GM18502 (cell line): ENCODE results near the gene LRRC3C.
"Not testable (repeated sequence)": the region's sequence is repeated elsewhere in the genome, so short reads cannot be mapped to it uniquely, and the experiment has no call there.

Source experiments
- ATAC-seq: cut with Tn5 transposase; IDR thresholded peaks from one replicate; pipeline ENCODE4 v1.9.1; 2021; ENCODE audit warnings: mild to moderate bottlenecking; ENCODE audit not compliant: unreplicated experiment, poor library complexity

LRRC3C gene

DNA sequence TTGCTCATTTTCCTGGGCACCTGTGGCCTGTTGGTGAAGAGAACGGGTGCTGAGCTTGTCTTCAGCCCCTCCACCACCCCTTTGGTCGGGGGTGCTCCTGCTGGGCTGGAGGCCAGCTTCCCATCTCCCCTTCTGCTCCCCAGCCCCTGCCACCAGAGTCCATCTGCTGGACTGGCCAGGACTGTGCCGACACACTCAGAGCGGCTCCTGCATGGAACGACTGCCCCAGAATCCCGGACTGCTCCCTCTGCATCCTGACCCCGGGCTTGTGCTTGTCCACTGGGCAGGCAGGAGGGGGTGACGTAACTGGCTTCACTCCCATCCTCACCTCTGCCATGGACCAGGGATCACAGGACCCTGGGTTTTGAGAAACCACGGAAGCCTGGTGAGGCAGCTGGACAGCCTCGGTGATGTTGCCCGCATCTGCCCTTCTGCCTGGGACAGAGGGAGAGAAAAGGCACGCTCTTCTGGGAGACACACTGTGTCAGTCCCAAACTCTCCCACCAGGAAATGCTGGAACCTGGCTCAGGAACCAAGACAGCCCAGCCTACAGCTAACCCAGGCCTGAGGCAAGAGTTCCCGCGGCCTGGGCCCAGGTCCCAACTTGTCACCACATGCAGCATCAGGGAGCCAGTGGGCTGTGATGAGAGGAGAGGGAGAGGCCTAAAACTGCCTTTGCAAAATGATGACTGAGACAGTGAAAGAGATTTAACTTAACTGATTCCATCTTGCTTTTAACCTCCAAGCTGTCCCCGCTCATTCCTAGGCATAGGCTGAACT, 19.2 kb downstream of the LRRC3C start:
- no peak for ATAC-seq

DNA sequence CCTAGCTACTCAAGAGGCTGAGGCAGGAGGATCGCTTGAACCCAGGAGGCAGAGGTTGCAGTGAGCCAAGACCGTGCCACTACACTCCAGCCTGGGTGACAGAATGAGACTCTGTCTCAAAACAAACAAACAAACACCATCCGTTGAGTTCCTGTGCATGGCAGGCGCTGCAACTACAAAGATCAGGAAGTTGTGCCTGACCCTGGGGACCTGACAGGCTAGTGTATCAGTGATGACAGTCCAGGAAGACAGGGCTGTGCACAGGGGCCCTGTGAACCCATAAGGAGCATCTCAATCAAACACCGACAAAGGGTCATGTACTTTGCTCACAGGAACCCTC, 20.9 kb downstream of the LRRC3C start:
- ATAC-seq = not testable (repeated sequence)

DNA sequence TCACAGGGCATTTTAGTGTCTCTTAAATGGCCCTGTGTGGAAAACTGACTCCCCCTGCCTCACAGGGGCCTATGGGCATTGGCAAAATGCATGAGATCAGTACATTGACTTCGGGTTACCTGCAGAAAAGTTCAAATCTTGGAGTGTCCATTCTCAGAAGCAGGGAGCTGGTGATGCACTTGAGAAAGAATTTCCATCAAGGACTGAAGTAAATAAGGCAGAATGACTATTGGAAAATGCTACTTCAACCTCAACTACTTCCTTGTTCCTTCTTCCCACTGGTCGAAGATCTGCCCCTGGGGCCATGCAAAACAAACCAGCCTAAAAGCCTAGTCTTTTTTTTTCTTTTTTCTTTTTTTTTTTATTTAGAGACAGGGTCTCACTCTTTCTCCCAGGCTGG, 21.5 kb downstream of the LRRC3C start:
- ATAC-seq = no peak

DNA sequence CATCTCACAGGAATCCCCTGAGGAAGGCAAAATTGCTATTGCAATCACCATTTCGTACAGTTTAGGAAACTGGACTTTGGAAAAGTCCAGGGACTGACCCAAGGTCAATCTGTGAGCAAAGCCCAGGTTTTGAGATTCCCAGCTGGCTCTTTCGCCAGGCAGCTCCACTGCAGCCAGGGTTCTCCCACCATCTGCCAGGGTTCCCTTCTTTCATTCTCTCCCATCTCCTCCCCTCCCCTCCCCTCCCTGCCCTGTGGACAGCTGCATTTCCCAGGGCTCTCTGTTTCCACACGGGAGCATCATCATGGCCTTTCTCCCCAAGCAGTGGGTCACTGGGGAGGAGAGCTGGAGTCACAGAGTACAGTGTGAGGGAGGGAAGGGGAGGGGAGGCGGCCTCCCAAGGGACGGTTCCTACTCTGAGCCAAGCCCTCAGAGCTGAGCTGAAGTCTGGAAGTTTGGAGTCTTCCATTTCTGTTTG, 23.4 kb downstream of the LRRC3C start:
- ATAC-seq = no peak

DNA sequence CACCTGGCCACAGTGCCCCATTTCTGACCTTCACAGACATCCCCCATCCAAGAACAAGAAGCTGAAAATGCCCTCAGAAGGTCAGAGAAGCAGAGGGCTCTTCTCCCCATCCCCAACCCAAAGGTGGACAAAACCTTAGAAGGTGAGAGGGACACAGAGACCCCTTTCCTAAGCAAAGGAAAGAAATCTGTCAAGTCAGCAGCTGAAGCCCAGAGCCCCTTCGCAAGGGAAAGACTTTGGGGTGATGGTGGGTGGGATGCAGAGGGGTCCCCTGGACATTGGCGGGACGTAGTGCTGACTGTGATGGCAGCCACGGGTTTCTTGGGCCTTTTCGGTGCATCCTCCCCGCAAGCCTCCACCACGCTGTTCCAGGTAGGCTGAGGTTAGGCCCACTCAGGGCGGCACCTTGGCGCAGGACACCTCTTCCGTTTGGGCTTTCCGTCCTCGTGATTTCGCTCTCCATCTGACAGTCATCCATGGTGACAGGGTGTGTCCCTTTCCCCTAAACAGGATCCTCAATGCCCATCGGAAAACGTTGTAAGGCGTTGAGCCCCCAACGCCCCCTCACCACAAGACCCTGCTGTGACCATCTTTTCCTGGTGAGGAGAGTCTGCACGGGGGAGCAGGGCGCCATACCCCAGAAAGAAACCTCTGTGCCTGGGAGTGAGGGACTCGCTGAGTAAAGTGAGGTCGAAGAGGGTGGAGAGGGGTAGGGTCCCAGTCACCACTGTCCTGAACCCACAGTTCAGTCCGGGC, 24.6 kb downstream of the LRRC3C start:
- no peak for ATAC-seq

DNA sequence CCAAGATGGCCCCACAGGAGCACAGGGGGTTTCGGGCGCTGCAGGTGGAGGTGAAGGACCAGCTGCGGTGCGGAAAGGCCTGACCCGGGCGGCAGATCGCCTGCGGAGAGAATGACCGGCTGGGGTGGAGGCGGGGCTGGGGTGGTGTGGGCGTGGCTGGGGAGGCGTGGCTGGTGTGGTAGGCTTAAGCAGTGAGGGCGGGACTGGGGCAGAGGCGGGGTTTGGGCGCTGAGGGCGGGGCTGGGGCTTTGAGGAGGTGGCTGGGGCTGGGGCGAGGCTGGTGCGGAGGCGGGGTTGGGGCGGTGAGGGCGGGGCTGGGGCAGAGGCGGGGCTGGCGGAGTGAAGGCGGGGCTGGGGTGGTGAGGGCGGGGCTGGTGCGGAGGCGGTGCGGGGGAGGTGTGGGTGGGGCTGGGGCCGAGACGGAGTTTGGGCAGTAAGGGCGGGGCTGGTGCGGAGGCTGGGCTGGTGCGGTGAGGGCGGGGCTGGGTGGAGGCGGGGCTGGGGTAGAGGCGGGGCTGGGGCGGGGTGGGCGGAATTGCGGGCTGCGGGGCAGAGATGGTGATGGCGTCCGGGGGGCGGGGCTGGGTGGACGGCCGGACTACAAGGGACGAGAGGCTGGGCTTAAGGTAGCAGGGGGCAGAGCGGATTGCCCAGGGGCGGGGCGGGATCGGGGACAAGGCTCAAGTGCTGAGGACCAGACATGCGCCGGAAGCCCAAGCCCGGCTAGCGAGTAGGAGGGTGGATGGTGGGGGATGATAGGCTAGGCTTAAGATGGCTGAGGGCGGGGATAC, 25.3 kb downstream of the LRRC3C start:
- peak; percentile 80 for ATAC-seq

DNA sequence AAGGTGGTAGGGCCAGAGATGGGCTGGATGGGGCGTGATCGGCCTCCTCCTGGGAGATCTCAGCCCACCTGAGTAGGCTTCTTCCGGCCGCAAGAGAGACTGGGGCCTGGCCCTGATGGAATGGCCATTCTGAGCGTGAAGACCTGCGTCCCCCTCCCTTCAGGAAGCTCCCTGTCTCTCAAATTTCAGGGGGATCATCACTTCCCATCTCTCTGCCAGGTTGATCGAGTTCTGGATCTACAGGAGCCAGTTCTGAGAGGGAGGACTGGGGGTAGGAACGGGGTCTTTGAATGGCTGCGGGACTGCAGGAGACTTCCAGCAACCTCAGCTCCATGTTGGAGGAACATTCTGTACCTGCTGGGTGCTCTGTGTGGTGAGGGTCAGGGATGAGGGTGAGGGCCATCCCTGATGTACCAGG, 25.9 kb downstream of the LRRC3C start:
- ATAC-seq = no peak

DNA sequence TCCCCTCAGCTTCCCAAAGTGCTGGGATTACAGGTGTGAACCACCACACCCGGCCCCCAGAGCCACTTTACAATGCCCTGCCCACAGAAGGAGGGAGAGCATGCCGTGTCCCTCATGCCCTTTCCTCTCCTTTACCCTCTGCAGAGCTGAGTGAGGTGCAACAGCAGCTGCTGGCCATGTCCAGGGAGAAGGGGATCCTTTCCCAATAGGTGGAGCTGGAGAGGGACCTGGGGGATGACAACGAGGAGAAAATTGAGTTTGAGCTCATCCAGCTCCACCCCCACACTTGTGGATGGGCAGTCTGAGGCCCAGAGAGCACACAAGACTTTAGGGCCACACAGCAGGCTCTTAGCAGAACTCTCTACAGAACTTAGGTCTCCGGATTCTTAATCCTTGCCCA, 27.3 kb downstream of the LRRC3C start:
- no peak for ATAC-seq

DNA sequence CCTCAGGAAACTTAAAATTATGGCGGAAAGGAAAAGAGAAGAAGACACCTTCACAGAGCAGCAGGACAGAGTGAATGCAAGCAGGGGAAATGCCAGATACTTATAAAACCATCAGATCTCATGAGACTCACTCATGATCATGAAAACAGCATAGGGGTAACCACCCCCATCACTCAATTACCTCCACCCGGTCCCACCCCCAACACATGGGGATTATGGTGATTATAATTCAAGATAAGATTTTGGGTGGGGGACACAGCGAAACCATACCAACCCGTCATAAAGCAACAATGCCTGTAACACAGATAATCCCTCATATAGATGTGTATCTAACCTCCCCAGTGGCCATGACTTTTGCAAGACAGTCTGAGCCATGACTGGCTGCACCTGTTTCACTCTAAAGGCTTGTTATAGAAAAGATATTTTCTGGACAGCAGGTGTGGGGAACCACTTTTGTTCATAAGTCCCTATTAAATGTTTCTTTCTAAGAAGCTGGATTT, 28.2 kb downstream of the LRRC3C start:
- ATAC-seq = no peak

DNA sequence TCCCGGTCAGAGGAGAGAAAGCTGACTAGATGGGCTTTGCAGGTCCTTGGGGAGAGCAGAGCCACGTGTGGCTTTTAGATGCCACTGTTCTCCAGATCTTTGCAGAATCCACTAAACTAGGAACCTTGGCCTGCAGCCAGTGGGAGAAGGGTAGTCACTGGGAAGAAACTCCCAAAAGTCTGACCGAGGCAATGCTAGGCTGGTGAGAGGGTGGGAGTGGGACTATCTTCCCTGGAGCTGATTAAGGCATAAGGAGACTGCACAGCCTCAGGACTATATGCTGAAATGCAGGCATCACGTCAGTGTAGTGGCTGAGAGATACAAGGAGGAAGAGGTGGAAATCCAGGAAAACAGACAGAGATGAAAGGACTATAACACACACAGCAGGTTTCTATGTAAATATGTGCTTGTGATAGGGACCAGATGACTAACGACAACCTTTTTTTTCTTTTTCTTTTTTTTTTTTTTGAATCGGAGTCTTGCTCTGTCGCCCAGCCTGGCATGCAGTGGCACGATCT, 33.1 kb downstream of the LRRC3C start:
- no peak for ATAC-seq

DNA sequence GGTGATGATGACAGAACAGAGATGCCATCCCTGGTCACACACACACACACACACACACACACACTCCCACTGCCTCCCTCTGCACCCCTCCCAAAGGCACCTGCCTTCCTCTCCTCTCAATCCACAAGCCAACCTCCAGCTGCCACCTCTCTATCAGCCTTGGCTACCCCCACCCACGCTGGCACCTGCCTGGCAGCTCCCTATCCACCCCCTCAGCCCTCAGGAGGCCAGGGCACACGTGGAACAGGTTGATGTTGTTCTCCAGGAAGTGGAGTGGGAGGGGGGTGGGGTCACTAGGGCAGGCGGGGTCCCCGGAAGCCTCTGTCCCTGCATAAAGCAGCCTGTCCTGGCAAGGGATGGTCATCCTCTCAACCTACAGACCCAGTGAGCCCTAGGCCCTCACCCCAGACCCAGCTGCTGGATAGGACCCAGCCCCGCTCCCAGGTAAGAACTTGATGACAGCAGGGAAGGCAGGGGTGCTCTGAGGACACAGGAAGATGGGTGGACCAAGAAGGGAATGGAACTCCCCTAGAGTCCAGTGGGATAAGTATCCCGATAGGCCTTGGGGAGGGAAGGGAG, 35.2 kb downstream of the LRRC3C start, which contains the start of gene GSDMA:
Gene GSDMA (plus strand): TSS at position 363 of the 579 bp plus-strand sequence. CDS start 2,684 bp downstream, outside the sequence.
- no peak for ATAC-seq

DNA sequence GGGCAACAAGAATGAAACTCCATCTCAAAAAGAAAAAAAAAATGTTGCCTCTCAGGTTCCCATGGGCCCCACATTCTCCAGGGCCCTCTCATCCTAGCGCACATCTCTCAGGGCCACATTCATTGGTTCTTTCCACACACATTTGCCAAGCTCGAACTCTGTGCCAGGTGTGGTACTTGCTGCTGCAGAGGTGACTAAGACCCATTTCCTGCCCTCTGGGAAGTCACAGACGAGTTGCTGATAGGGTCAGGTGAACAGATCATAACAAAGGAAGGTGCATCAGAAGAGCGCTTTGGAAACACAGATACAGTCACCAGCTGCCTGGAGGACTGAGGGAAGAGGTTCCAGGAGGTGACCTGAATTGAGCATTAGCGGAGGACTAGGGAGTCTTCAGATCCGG, 36.3 kb downstream of the LRRC3C start:
- no peak for ATAC-seq

DNA sequence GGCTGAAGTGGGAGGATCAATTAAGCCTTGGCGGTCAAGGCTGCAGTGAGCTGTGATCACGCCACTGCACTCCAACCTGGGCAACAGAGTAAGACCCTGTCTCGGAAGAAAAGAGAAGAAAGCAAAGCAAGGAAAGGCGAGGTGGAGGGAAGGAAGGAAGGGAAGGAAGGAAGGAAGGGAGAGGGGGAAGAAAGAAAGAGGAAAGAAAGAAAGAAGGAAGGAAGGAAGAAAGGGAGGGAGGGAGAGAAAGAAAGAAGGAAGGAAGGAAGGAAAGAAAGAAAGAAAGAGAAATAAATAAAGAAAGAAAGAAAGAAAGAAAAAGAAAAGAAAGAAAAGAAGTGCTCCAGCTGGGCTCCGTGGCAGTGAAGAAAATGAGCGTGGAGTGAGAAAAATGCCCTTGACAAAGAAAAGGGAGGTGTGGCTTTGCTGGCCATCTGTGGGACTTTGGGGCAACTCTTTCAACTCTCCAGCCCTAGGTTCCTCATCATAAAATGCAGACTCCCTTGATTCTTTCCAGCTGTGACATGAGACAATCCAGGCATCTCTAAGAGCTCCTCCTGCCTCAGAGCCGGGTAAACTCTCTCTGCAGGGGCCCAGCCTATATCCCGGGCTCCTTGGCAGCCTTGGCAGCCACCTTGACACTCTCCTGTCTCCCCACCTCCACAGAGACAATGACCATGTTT, 37.6 kb downstream of the LRRC3C start:
- ATAC-seq = no peak

DNA sequence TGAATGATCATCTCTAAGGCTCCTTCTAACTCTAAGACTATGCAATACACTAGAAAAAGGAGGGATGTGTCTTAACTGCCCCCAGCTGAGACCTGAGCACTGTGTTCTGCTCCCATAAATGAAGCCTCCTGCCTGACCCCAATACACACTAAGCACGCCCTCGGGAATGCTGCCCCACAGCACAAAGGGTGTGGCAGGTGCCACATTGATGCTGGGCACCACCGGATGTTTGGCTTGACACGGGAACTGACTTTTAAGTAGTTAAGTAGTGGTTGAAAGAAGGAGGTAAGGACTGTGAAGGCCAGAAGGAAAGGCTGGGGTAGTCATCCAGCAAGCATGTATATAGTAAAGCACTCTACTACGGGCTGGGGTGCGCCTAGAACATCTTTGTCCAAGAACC, 39.2 kb downstream of the LRRC3C start:
- no peak for ATAC-seq

DNA sequence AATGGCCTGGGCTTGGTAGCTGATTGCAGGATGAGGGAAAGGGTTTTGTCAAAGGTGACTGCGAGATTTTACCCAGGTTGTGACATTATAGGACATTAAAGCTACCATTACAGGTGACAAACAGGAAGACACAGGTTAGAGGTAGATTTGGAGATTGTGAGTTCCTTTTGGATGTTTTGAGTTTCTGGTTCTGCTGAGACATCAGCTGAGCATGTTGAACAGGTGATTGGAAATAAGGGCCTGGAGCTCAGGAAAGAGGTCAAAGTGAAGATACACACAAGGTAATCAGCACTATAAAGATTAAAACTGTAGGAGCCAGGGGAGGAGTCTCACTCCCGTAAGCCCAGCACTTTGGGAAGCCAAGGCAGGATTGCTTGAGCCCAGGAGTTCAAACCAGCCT, 41.2 kb downstream of the LRRC3C start:
- no peak for ATAC-seq

DNA sequence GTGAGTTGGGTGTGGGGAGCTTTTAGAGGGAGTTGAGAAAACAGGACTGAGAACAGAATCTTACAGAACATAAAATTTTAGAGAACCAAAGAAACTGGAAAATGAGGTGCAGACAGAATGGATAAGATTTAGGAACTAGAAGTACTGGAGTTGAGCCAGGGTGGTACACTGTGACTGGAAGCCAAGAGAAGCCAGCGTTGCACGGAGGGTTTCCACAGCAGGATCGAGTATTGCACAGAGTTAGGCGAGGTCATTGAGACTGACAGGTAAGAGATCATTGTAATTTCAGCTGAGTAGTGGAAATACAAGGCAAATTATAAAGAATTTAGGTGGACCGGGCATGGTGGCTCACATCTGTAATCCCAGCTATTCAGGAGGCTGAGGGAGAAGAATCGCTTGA, 41.8 kb downstream of the LRRC3C start:
- ATAC-seq = no peak

DNA sequence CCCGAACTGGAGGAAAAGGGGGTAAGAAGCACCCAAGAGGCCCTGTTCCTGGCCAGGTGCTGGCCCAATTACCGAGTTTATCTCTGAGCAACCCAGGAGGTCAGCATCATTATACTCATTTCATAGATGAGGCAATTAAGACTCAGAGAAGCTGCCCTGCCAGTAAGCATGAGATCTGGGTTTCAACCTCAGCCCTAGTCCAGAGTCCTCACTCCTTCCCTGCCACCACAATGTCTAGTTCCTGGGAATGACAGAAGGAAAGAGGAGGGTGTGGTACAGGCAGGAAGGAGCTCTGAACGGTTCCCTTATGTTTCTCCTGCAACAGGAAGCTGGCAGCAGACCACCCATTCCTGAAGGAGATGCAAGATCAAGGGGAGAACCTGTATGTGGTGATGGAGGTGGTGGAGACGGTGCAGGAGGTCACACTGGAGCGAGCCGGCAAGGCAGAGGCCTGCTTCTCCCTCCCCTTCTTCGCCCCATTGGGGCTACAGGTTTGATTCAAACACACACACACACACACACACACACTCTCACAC, 42.7 kb downstream of the LRRC3C start:
- no peak for ATAC-seq

DNA sequence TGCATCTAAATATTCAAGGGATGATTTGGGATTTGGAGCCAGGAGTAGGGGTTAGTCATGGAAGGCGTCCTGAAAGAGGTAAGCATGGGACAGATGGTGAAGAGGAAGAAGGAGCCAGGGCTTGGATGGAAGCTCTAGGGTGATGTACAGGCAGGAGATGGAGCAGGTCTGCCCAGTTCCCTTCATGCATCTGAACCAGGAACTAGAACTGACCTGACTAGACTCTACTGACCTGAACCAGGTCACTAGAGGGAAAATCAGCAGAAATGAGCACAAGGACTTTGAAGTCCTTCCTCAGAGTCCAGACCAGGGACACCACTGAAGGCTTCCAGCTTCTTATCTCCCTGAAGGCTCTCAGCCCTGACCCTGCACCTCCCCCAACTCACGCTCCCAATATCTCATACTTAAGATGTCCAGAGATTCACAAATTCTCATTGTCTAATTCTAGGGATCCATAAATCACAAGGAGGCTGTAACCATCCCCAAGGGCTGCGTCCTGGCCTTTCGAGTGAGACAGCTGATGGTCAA, 43.6 kb downstream of the LRRC3C start:
- no peak for ATAC-seq

DNA sequence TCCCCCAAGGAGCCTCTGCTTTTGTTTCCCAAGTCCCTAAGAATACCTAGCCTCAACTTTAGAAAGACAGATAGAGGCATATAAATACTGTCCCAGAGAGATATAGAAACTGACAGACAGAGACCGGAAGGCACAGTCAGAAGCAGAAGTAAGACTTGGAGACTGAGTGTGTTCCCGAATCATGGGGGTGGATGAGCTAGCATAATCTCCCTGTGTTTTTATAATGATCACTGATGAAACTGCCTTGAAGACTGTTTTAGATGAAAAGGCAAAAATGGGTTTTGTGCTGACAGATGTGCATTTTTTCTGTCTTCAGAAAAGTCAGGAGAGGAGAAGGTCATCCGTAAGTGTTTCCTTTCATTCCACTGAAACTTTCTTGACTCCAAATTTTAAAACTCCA, 44.7 kb downstream of the LRRC3C start:
- no peak for ATAC-seq
